Activated naive CD4-positive, alpha-beta T cell treated with anti-CD3 and anti-CD28 coated beads, Interleukin-2, amount 50 U/mL, for 72 hours (primary cell): Measurements from ENCODE around the gene PLEKHS1. TPM values are rescaled to one million over a fixed set of nuclear protein-coding genes. Genes with fewer than 3 reads are reported as not detected.
"Not testable (repeated sequence)": the region's sequence is repeated elsewhere in the genome, so short reads cannot be mapped to it uniquely, and the experiment has no call there.

Source experiments
- ATAC-seq, 2 donors: fragments of 150-1000 bp; cut with Tn5 transposase; 2 replicates each; pipeline ENCODE4 v1.10.0; 2021; ENCODE audit warnings: mild to moderate bottlenecking in 2 of 2, moderate library complexity in 2 of 2
- DNase-seq, 2 donors: peaks; one replicate each; pipeline ENCODE4 v3.0.0; 2021 to 2022; ENCODE audit warnings: low spot score in 2 of 2
- H3K27ac Mint-ChIP-seq, 2 donors: one replicate each; pipeline ENCODE4 v1.8.0; 2022; ENCODE audit warnings: mild to moderate bottlenecking in 2 of 2, mixed read lengths in 2 of 2
- H3K36me3 Mint-ChIP-seq, 2 donors: one replicate each; pipeline ENCODE4 v1.8.0; 2022; ENCODE audit warnings: mixed read lengths in 2 of 2
- H3K9me3 Mint-ChIP-seq, 2 donors: one replicate each; pipeline ENCODE4 v1.8.0; 2022; ENCODE audit warnings: mixed read lengths in 2 of 2
- total RNA-seq, 2 donors: library from RNA; stranded (reverse); gene quantifications; one replicate each; pipeline ENCODE4 v1.2.3, GENCODE V29; 2022

PLEKHS1 gene
- total RNA-seq, 2 donors from 2014 or later: not detected

GRCh38 chr10:113767222-113767621 lies 15.7 kb downstream of the PLEKHS1 start:
- H3K27ac Mint-ChIP-seq: no peak overlapping the region
- H3K36me3 Mint-ChIP-seq: no peaks in the 10 kb centered on the region
- peaks cover 0 to 3% of the 10 kb centered on the region in 2 donors for H3K9me3 Mint-ChIP-seq
- no peak for ATAC-seq
- no peak for DNase-seq

- H3K36me3 Mint-ChIP-seq: no peaks in the 10 kb centered on the region
- no peak for DNase-seq
- no peak for ATAC-seq
- H3K27ac Mint-ChIP-seq: no peak overlapping the region
- no peaks in the 10 kb centered on the region for H3K9me3 Mint-ChIP-seq
These were observed 18.9 kb downstream of the PLEKHS1 start for GRCh38 chr10:113770346-113770745.

GRCh38 chr10:113771131-113771530 lies 19.6 kb downstream of the PLEKHS1 start:
- H3K27ac Mint-ChIP-seq, ATAC-seq, DNase-seq, H3K9me3 Mint-ChIP-seq, H3K36me3 Mint-ChIP-seq: not testable (repeated sequence)

DNA sequence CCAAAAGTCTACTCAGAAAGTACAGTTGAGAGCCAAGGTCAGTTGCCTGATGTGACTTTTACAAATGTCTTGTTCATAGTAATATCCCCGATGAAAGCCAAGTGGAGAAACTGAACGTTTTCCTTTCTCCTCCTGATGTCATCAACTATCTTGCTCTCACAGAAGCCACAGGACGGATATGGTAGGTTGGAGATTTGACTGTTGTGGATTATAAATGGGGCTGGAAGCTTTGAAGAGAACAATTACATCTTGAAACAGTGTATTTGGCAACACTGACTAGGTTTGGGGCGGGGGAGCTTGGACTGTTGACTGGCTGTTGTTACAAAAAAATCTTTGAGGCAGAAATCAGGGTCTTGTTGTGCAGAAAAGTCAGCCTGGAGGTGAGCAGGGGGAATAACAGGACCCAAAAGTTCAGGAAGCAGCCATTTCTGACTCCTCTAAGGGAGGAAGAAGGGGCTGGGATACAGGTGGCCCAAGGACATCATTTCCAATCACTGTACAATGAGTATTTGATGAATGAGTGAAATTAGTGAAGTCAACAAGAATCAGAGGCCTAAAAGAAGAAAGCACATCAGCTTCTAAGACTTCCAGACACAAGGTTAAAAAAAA lies 24.3 kb downstream of the PLEKHS1 start:
- no peak for ATAC-seq
- H3K9me3 Mint-ChIP-seq: no peaks in the 10 kb centered on the region

GRCh38 chr10:113776553-113776952 lies 25.1 kb downstream of the PLEKHS1 start:
- DNase-seq (no peak), ATAC-seq (no peak)
- H3K36me3 Mint-ChIP-seq: no peaks in the 10 kb centered on the region
- H3K9me3 Mint-ChIP-seq: no peaks in the 10 kb centered on the region
- H3K27ac Mint-ChIP-seq: no peak overlapping the region

More for the DNA sequence above, 24.3 kb downstream of the PLEKHS1 start:
- DNase-seq: no peak
- H3K27ac Mint-ChIP-seq: no peak overlapping the region
- H3K36me3 Mint-ChIP-seq: no peaks in the 10 kb centered on the region

GRCh38 chr10:113780681-113781250 lies 29.3 kb downstream of the PLEKHS1 start:
- DNase-seq (no peak), ATAC-seq (no peak)
- no peaks in the 10 kb centered on the region for H3K36me3 Mint-ChIP-seq
- no peak overlapping the region for H3K27ac Mint-ChIP-seq
- H3K9me3 Mint-ChIP-seq: no peaks in the 10 kb centered on the region

DNA sequence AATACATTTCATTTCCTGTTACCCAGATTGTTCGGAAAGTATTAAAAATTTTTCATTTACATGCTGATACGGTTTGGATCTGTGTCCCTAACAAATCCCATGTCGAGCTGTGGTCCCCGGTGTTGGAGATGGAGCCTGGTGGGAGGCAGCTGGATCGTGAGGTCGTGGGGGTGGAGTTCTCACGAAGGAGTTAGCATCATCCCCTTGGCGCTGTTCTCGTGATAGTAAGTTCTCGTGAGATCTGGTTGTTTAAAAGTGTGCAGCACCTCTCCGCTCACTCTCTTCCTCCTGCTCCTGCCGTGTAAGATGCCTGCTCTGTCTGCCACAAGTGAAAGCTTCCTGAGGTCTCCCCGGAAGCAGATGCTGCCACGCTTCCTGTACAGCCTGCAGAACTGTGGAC lies 30.9 kb downstream of the PLEKHS1 start:
- DNase-seq (no peak), ATAC-seq (no peak)
- Mint-ChIP-seq H3K27ac (no peak overlapping the region), H3K9me3 (no peaks in the 10 kb centered on the region), H3K36me3 (no peaks in the 10 kb centered on the region)

DNA sequence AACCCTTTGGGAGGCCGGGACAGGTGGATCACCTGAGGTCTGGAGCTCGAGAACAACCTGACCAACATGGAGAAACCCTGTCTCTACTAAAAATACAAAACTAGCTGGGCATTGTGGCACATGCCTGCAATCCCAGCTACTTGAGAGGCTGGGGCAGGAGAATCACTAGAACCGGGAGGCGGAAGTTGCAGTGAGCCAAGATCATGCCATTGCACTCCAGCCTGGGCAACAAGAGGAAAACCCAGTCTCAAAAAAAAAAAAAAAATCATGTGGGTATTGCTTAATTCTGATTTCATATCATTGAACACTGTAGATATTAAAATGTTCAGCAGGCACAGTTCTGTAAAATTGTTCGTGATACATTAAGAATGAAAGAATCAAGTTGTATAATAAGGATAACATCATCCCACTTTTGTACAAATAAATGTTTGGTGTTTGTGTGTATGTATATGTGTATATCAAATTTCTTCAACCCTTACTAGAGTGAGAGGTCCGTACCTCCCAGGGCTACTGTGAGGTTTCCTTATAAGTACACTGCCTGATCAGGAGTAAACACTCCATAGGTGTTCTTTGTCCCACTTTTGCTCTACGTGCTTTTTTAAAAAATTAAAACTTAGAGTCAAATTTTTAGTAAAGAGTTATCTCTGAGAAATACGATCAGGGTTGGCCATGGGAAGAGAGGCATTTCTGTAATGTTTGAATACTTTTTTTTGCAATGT lies 31.7 kb downstream of the PLEKHS1 start:
- Mint-ChIP-seq H3K27ac (no peak overlapping the region), H3K9me3 (no peaks in the 10 kb centered on the region), H3K36me3 (no peaks in the 10 kb centered on the region)
- ATAC-seq: no peak
- DNase-seq: no peak

DNA sequence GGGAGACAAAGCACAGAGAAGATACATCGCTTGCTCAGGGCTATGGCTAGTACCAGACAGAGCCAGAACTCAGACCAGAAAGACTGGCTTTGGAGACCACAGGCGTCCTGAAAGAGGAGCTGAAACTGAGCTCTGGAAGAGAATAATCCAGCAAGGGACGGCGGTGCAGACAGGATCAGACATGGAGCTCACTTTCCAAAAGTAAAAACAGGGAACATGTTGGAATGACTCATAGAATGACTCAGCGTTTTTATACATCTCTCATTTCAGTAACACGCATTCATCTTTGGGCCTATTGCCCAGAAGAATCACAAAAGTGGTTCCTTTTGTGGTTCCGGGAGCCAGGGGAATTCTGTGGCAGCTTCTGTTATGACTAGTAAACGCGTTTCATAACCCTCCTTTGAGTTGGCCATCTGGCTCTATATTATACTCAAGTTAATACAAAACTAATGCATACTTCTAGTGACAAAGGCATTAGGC lies 37.2 kb downstream of the PLEKHS1 start:
- H3K27ac Mint-ChIP-seq: no peak overlapping the region
- no peaks in the 10 kb centered on the region for H3K9me3 Mint-ChIP-seq
- DNase-seq: no peak
- no peaks in the 10 kb centered on the region for H3K36me3 Mint-ChIP-seq
- peak in 1 of 2 donors; percentile 34 for ATAC-seq

DNA sequence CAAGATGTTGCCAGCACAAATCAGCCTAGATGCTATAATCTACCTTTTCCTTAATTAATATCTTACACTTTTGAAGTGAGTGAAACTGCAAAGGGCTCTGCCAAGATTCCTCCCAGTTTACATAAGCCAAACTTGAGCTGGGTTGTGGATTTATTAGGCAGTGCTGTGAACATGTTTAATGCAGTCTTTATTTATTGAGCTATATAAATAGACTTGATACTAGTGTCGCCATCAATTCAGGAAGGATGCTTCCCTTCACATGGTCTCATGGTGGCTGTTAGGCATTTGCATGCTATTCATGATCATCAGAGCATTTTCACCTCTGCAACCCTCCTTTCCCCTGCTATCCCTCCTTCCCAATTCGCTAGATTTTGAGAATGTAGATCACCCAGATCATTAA lies 40.2 kb downstream of the PLEKHS1 start:
- H3K27ac Mint-ChIP-seq: no peak overlapping the region
- H3K9me3 Mint-ChIP-seq: no peaks in the 10 kb centered on the region
- DNase-seq: no peak
- no peaks in the 10 kb centered on the region for H3K36me3 Mint-ChIP-seq
- ATAC-seq: no peak

GRCh38 chr10:113801569-113801968 lies 50.1 kb downstream of the PLEKHS1 start:
- ATAC-seq (no peak), DNase-seq (no peak)
- Mint-ChIP-seq H3K9me3 (no peaks in the 10 kb centered on the region), H3K27ac (no peak overlapping the region), H3K36me3 (no peaks in the 10 kb centered on the region)

DNA sequence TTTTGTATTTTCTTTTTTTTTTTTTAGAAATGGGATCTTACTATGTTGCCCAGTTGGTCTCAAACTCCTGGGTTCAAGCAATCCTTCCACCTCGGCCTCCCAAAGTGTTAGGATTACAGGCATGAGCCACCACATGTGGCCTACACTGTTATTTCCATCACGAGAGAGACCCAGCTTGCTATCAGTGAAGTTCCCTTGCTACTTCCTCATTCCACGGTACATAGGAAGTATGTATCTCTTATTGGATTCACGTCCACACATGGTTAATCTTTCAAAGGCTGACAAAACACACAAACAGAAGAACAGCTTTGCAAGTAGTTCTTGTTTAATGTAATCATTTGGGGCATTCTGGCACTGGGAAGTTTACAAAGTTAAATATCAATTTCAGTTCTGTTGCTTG lies 51.5 kb downstream of the PLEKHS1 start:
- Mint-ChIP-seq H3K36me3 (no peaks in the 10 kb centered on the region), H3K27ac (no peak overlapping the region), H3K9me3 (no peaks in the 10 kb centered on the region)
- ATAC-seq: no peak
- no peak for DNase-seq

GRCh38 chr10:113806503-113806902 lies 55.0 kb downstream of the PLEKHS1 start:
- H3K36me3 Mint-ChIP-seq: peaks cover 0 to 4% of the 10 kb centered on the region in 2 donors
- no peak overlapping the region for H3K27ac Mint-ChIP-seq
- DNase-seq (no peak), ATAC-seq (no peak)
- no peaks in the 10 kb centered on the region for H3K9me3 Mint-ChIP-seq

DNA sequence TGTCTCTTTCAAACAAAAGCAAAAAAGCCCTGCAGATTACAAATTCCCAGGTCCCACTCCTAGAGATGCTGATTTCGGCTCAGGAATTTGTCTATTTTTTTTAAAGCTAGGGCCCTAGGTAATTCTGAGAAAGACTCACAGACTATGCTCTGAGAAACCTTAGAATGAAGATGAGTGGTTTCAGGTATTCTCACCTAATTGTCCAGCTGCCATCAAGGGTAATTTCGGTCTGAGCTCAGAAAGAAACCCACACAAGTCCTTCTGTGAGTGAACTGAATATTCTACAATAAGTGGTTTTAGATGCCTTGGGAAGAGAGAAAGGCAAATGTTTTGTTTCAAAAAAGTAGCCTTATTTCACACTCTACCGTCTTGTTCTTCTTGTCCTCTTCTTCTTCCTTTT lies 56.7 kb downstream of the PLEKHS1 start:
- peaks cover 0 to 8% of the 10 kb centered on the region in 2 donors for H3K36me3 Mint-ChIP-seq
- no peak for ATAC-seq
- H3K9me3 Mint-ChIP-seq: peaks cover 0 to 6% of the 10 kb centered on the region in 2 donors
- no peak for DNase-seq
- H3K27ac Mint-ChIP-seq: no peak overlapping the region

DNA sequence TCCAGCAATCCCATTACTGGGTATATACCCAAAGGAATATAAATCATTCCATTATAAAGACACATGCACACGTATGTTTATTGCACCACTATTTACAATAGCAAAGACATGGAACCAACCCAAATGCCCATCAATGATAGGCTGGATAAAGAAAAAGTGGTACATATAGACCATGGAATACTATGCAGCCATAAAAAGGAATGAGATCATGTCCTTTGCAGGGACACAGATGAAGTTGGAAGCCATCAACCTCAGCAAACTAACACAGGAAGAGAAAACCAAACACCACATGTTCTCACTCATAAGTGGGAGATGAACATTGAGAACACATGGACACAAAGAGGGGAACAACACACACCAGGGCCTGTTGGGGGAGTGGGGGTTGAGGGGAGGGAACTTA lies 63.2 kb downstream of the PLEKHS1 start:
- H3K27ac Mint-ChIP-seq, H3K36me3 Mint-ChIP-seq, ATAC-seq, DNase-seq, H3K9me3 Mint-ChIP-seq: not testable (repeated sequence)

GRCh38 chr10:113819989-113820388 lies 68.5 kb downstream of the PLEKHS1 start:
- DNase-seq (no peak), ATAC-seq (no peak)
- H3K36me3 Mint-ChIP-seq: no peaks in the 10 kb centered on the region
- H3K27ac Mint-ChIP-seq: no peak overlapping the region
- H3K9me3 Mint-ChIP-seq: no peaks in the 10 kb centered on the region

DNA sequence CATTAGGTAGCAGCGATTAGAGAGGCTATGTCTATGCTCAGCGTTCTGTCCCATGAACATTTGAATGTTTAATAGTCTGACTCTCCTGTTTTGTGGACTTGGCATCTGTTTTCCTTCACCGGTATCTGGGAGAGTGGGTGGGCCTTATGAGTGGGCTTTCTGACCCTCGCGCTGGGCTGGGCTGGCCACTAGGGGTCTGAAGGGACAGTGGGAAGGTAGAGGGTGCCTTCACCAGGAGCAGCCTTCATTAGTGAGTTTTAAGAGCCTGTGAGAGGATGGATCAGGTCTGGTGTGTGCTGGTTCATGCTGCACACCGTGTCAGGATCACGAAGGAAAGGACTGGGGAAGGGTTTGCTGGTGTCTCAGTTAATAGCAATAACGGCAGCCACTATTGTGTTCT lies 69.0 kb downstream of the PLEKHS1 start:
- DNase-seq: no peak
- H3K36me3 Mint-ChIP-seq: no peaks in the 10 kb centered on the region
- H3K9me3 Mint-ChIP-seq: no peaks in the 10 kb centered on the region
- H3K27ac Mint-ChIP-seq: no peak overlapping the region
- no peak for ATAC-seq

DNA sequence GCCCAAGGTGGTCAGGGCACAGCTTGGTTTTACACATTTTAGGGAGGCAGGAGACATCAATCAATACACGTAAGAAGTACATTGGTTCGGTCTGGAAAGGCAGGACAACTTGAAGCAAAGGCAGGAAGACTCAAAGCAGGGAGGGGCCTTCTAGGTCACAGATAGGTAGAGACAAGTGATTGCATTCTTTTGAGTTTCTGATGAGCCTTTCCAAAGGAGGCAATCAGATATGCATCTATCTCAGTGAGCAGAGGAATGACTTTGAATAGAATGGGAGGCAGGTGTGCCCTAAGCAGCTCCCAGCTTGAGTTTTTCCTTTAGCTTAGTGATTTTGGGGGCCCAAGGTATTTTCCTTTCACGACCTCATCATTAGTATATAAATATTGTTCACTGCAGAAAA lies 69.8 kb downstream of the PLEKHS1 start:
- not testable (repeated sequence) for H3K9me3 Mint-ChIP-seq, DNase-seq, ATAC-seq, H3K27ac Mint-ChIP-seq, H3K36me3 Mint-ChIP-seq
